Measurements from ENCODE around the gene CC2D1B. TPM values are rescaled to one million over a fixed set of nuclear protein-coding genes. Genes with fewer than 3 reads are reported as not detected.

Gene CC2D1B
- total RNA-seq, 3 donors from 2014 or later, result 25.2 to 33.1 (median 33.1) TPM

- no peak for TF ChIP-seq POLR2AphosphoS5 (IDR thresholded peaks at IDR 0.05)
- TF ChIP-seq POLR2A (IDR thresholded peaks at IDR 0.05), result no peak
- TF ChIP-seq CTCF (IDR thresholded peaks at IDR 0.05), result no peak
- H3K27ac ChIP-seq, result no peak overlapping the region
- intact Hi-C loops (cut with DNase I; ENCODE audit: low total_unique reads), result no loop called here
- no peaks in the 10 kb centered on the region for H3K36me3 ChIP-seq
- no peaks in the 10 kb centered on the region for H3K4me1 ChIP-seq
- H3K27me3 ChIP-seq, result no peaks in the 10 kb centered on the region
- DNase-seq (ENCODE audit: low spot score in 2 of 2), result no peak
- H3K4me3 ChIP-seq, result no peak overlapping the region
- H3K9me3 ChIP-seq, result no peaks in the 10 kb centered on the region
These were observed 42.3 kb downstream of the CC2D1B start for GRCh38 chr1:52323731-52324130.

- Histone ChIP-seq H3K27me3 (no peaks in the 10 kb centered on the region), H3K27ac (no peak overlapping the region), H3K9me3 (no peaks in the 10 kb centered on the region), H3K36me3 (no peaks in the 10 kb centered on the region), H3K4me1 (no peaks in the 10 kb centered on the region), H3K4me3 (no peak overlapping the region)
- no peak for DNase-seq (ENCODE audit: low spot score in 2 of 2)
- intact Hi-C loops (cut with DNase I; ENCODE audit: low total_unique reads), result no loop called here
- TF ChIP-seq CTCF (IDR thresholded peaks at IDR 0.05) (no peak), POLR2A (IDR thresholded peaks at IDR 0.05) (no peak), POLR2AphosphoS5 (IDR thresholded peaks at IDR 0.05) (no peak)
These were observed 44.9 kb downstream of the CC2D1B start for GRCh38 chr1:52321061-52321460.

- TF ChIP-seq POLR2AphosphoS5 (IDR thresholded peaks at IDR 0.05), result no peak
- no peak for TF ChIP-seq POLR2A (IDR thresholded peaks at IDR 0.05)
- no peak for TF ChIP-seq CTCF (IDR thresholded peaks at IDR 0.05)
- Histone ChIP-seq H3K27ac (no peak overlapping the region), H3K36me3 (no peaks in the 10 kb centered on the region), H3K9me3 (no peaks in the 10 kb centered on the region), H3K4me1 (no peaks in the 10 kb centered on the region), H3K27me3 (no peaks in the 10 kb centered on the region), H3K4me3 (no peak overlapping the region)
- DNase-seq (ENCODE audit: low spot score in 2 of 2), result no peak
- intact Hi-C loops (cut with DNase I; ENCODE audit: low total_unique reads), result no loop called here
These were observed 59.6 kb downstream of the CC2D1B start for GRCh38 chr1:52306227-52307006.

GRCh38 chr1:52305417-52306226 lies 60.4 kb downstream of the CC2D1B start:
- DNase-seq (ENCODE audit: low spot score in 2 of 2), result no peak
- H3K9me3 ChIP-seq, result no peaks in the 10 kb centered on the region
- TF ChIP-seq POLR2AphosphoS5 (IDR thresholded peaks at IDR 0.05) (no peak), POLR2A (IDR thresholded peaks at IDR 0.05) (no peak), CTCF (IDR thresholded peaks at IDR 0.05) (no peak)
- intact Hi-C loops (cut with DNase I; ENCODE audit: low total_unique reads), result no loop called here
- H3K4me3 ChIP-seq, result no peak overlapping the region
- no peaks in the 10 kb centered on the region for H3K36me3 ChIP-seq
- no peak overlapping the region for H3K27ac ChIP-seq
- H3K27me3 ChIP-seq, result no peaks in the 10 kb centered on the region
- no peaks in the 10 kb centered on the region for H3K4me1 ChIP-seq

Other genes starting within 250 kb of the CC2D1B start
- 10 to 100 TPM; 31.1 to 44.3 (median 32.8) TPM for gene ZFYVE9, start 224.1 kb downstream of the CC2D1B start, total RNA-seq
- gene ORC1, start 38.2 kb upstream of the CC2D1B start, total RNA-seq, result under 1 TPM; 0.33 to 0.96 (median 0.73) TPM
- 10 to 100 TPM; 13.1 to 20.9 (median 19.7) TPM for gene PRPF38A, start 38.4 kb upstream of the CC2D1B start, total RNA-seq
- 10 to 100 TPM; 44.2 to 85.3 (median 68.8) TPM for gene TUT4, start 186.9 kb upstream of the CC2D1B start, total RNA-seq
- gene GPX7, start 236.2 kb upstream of the CC2D1B start, total RNA-seq, result 10 to 100 TPM; 17.8 to 24.7 (median 20.3) TPM

Data from breast epithelium (tissue), 4 donors.